Spleen (tissue), 11 donors: ENCODE measurements around the gene MTMR3. TPM values are rescaled to one million over a fixed set of nuclear protein-coding genes. Genes with fewer than 3 reads are reported as not detected.

Source experiments
- DNase-seq: peaks from one replicate; pipeline ENCODE4 v3.0.0-alpha.2; 2020
- H3K27ac ChIP-seq, 8 donors: fragments of 200-600 bp; sonication (generic) in 7 of 8; 1 replicate in 4 of 8; 2 replicates in 4 of 8; pipeline versions ENCODE4 v1.5.0 to v1.8.0; 2016 to 2021; ENCODE audit warnings: inconsistent platforms in 4 of 8, mild to moderate bottlenecking in 4 of 8, moderate library complexity in 1 of 8
- H3K27me3 ChIP-seq, 7 donors: fragments of 200-600 bp; sonication (generic) in 6 of 7; replicated peaks in 1 of 7; 1 replicate in 4 of 7; 2 replicates in 3 of 7; pipeline versions ENCODE4 v1.5.0 to v1.8.0; 2016 to 2021; ENCODE audit warnings: inconsistent platforms in 3 of 7, mild to moderate bottlenecking in 1 of 7
- H3K36me3 ChIP-seq, 6 donors: fragments of 200-600 bp; sonication (generic) in 5 of 6; 1 replicate in 4 of 6; 2 replicates in 2 of 6; pipeline versions ENCODE4 v1.5.0 to v1.8.0; 2016 to 2021; ENCODE audit warnings: inconsistent platforms in 2 of 6
- H3K4me1 ChIP-seq, 6 donors: fragments of 200-600 bp; sonication (generic) in 5 of 6; 1 replicate in 3 of 6; 2 replicates in 3 of 6; pipeline versions ENCODE4 v1.5.0 to v1.8.0; 2016 to 2021; ENCODE audit warnings: inconsistent platforms in 3 of 6
- H3K4me3 ChIP-seq, 8 donors: fragments of 200-600 bp; sonication (generic) in 7 of 8; 1 replicate in 4 of 8; 2 replicates in 4 of 8; pipeline versions ENCODE4 v1.5.0 to v1.8.0; 2016 to 2021; ENCODE audit warnings: inconsistent platforms in 4 of 8, mild to moderate bottlenecking in 4 of 8, moderate library complexity in 2 of 8
- H3K9me3 ChIP-seq, 8 donors: fragments of 200-600 bp; sonication (generic) in 7 of 8; 1 replicate in 4 of 8; 2 replicates in 4 of 8; pipeline versions ENCODE4 v1.5.0 to v1.8.0; 2016 to 2021; ENCODE audit warnings: inconsistent platforms in 4 of 8
- CTCF ChIP-seq, 11 experiments: fragments of 200-600 bp in 7 of 11; fragments of 450-650 bp in 4 of 11; sonication (generic) in 4 of 11; IDR thresholded peaks in 8 of 11; conservative IDR thresholded peaks in 3 of 11; 1 replicate in 7 of 11; 2 replicates in 4 of 11; pipeline versions ENCODE4 v1.4.0 to v1.8.0; 2016 to 2021; ENCODE audit warnings: antibody characterized with exemption in 11 of 11, inconsistent platforms in 4 of 11, mild to moderate bottlenecking in 1 of 11
- POLR2A ChIP-seq, 3 donors: fragments of 450-650 bp; IDR thresholded peaks; one replicate each; pipeline ENCODE4 v1.5.1; 2017; ENCODE audit warnings: antibody characterized with exemption in 3 of 3, mild to moderate bottlenecking in 1 of 3
- POLR2AphosphoS5 ChIP-seq, 3 donors: sonication (generic); formaldehyde crosslinking; IDR thresholded peaks; one replicate each; pipeline ENCODE4 v1.5.1; 2017; ENCODE audit warnings: antibody characterized with exemption in 3 of 3
- WGBS, 5 donors: extraction: QIAGEN DNeasy Blood & Tissue Kit in 3 of 5; methylation state at CpG; one replicate each; pipeline versions ENCODE4 v1.1.5 to v1.1.7; 2013 to 2018; 5-methylcytosine and 5-hydroxymethylcytosine counted together
- intact Hi-C: fragments of 100-400 bp; cut with DNase I; formaldehyde crosslinking; loops from one replicate; pipeline ENCODE4 v1.15.0; 2023; ENCODE audit warnings: low total_unique reads
- polyA plus RNA-seq, 3 donors: library from polyadenylated mRNA; stranded (reverse); fragments of 200-250 nt; gene quantifications; one replicate each; pipeline ENCODE4 v1.2.1, GENCODE V29; 2013
- total RNA-seq, 7 donors: library from RNA; depleted of rRNA in 3 of 7; stranded (reverse); fragments of >200 nt in 3 of 7; fragmentation: NEBNext Ultra II Directional in 4 of 7; extraction: Animal tissue kit (Norgen Biotek cat#: 25700) in 4 of 7; gene quantifications; one replicate each; pipeline versions ENCODE4 v1.1.0 to v1.2.1, GENCODE V29; 2016 to 2021
- donor health status: healthy with polysubstance abuse.
- donor health status: DM: no; HTN: no; CAD: no; lungs with moderate emphysema.
- donor health status: DM: no; HTN: no; CAD: no.
- donor health status: Bipolar disorder and iron deficiency.
- donor health status: healthy.
- donor health status: DM: no; HTN: no; CAD: no.
- donor health status: DM: yes; HTN: yes; CAD: no.

The MTMR3 gene
- total and polyA plus RNA-seq, 10 donors: 5.3 to 137 (median 76.2) TPM

GRCh38 chr22:30038219-30038618 is 155.2 kb downstream of the MTMR3 start:
- peaks cover 0 to 35% (median 0%) of the 10 kb centered on the region in 6 donors for H3K36me3 ChIP-seq
- no peak for DNase-seq
- intact Hi-C loops: no loop called here
- H3K4me3 ChIP-seq: no peak overlapping the region
- peaks cover 0 to 12% (median 5%) of the 10 kb centered on the region in 6 donors for H3K4me1 ChIP-seq
- H3K27me3 ChIP-seq: no peaks in the 10 kb centered on the region
- 56 to 74% (median 64%) methylated on average over 3 of the region's 3 CpGs for WGBS, 5 donors
- no peaks in the 10 kb centered on the region for H3K9me3 ChIP-seq
- TF ChIP-seq CTCF (IDR thresholded peaks at IDR 0.05 in 8 of 11, conservative IDR thresholded peaks at IDR 0.05 in 3 of 11) (no peak), POLR2AphosphoS5 (IDR thresholded peaks at IDR 0.05) (no peak), POLR2A (IDR thresholded peaks at IDR 0.05) (no peak)
- H3K27ac ChIP-seq: no peak overlapping the region

GRCh38 chr22:30040499-30041260 is 157.7 kb downstream of the MTMR3 start:
- Histone ChIP-seq H3K4me1 (no peaks in the 10 kb centered on the region), H3K27me3 (no peaks in the 10 kb centered on the region), H3K9me3 (no peaks in the 10 kb centered on the region), H3K4me3 (no peak overlapping the region), H3K27ac (no peak overlapping the region), H3K36me3 (peaks cover 0 to 11% (median 0%) of the 10 kb centered on the region in 6 donors)
- TF ChIP-seq POLR2AphosphoS5 (IDR thresholded peaks at IDR 0.05): peak in 2 of 3 donors; percentile 3 to 17
- no peak for TF ChIP-seq CTCF (IDR thresholded peaks at IDR 0.05 in 8 of 11, conservative IDR thresholded peaks at IDR 0.05 in 3 of 11)
- intact Hi-C loops: no loop called here
- WGBS, 5 donors: 61 to 81% (median 74%) methylated on average over 11 of the region's 11 CpGs
- DNase-seq: no peak

GRCh38 chr22:30041475-30041874 is 158.5 kb downstream of the MTMR3 start:
- TF ChIP-seq CTCF (IDR thresholded peaks at IDR 0.05 in 8 of 11, conservative IDR thresholded peaks at IDR 0.05 in 3 of 11) (no peak), POLR2AphosphoS5 (IDR thresholded peaks at IDR 0.05) (no peak), POLR2A (IDR thresholded peaks at IDR 0.05) (no peak)
- no peak overlapping the region for H3K27ac ChIP-seq
- H3K9me3 ChIP-seq: no peaks in the 10 kb centered on the region
- H3K27me3 ChIP-seq: no peaks in the 10 kb centered on the region
- 80 to 100% (median 94%) methylated on average over 1 to 2 of the region's 2 CpGs for WGBS, 5 donors
- no peaks in the 10 kb centered on the region for H3K4me1 ChIP-seq
- H3K4me3 ChIP-seq: no peak overlapping the region
- DNase-seq: no peak
- peaks cover 0 to 3% (median 0%) of the 10 kb centered on the region in 6 donors for H3K36me3 ChIP-seq
- intact Hi-C loops: no loop called here

GRCh38 chr22:30041881-30042280 is 158.9 kb downstream of the MTMR3 start:
- TF ChIP-seq POLR2A (IDR thresholded peaks at IDR 0.05): no peak
- TF ChIP-seq POLR2AphosphoS5 (IDR thresholded peaks at IDR 0.05): no peak
- TF ChIP-seq CTCF (IDR thresholded peaks at IDR 0.05 in 8 of 11, conservative IDR thresholded peaks at IDR 0.05 in 3 of 11): no peak
- H3K27me3 ChIP-seq: no peaks in the 10 kb centered on the region
- 82 to 95% (median 88%) methylated on average over 2 of the region's 2 CpGs for WGBS, 5 donors
- no peaks in the 10 kb centered on the region for H3K36me3 ChIP-seq
- no peak overlapping the region for H3K27ac ChIP-seq
- DNase-seq: no peak
- intact Hi-C loops: no loop called here
- no peaks in the 10 kb centered on the region for H3K9me3 ChIP-seq
- H3K4me3 ChIP-seq: no peak overlapping the region
- H3K4me1 ChIP-seq: peaks cover 0 to under 1% (median 0%) of the 10 kb centered on the region in 6 donors
